ENCODE measurements around the gene REEP3. TPM values are rescaled to one million over a fixed set of nuclear protein-coding genes. Genes with fewer than 3 reads are reported as not detected.

REEP3 gene
- total RNA-seq, 1 donor from 2014 or later: 17.9 TPM

DNA sequence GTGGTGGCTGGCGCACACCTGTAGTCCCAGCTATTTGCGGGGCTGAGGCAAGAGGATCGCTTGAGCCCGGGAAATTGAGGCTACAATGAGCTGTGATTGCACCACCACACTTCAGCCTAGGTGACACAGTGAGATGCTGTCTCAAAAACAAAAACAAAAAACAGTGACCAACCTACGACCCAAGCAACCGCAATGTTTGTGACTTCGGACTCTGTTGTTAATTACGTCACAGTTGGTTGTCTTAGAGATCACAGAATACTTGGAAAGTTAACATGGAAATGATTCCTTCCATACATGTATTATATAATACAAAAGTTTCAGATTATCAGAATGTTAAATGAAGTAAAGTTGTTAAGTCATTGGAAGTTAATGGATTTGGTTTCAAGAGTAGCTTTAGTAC is 106.2 kb downstream of the REEP3 start:
- DNase-seq (ENCODE audit: low spot score in 2 of 2) (no peak), FAIRE-seq (no peak)

- no peak for DNase-seq (ENCODE audit: low spot score in 2 of 2)
- no peak for FAIRE-seq
Observed at GRCh38 chr10:63627881-63628296, 106.7 kb downstream of the REEP3 start.

DNA sequence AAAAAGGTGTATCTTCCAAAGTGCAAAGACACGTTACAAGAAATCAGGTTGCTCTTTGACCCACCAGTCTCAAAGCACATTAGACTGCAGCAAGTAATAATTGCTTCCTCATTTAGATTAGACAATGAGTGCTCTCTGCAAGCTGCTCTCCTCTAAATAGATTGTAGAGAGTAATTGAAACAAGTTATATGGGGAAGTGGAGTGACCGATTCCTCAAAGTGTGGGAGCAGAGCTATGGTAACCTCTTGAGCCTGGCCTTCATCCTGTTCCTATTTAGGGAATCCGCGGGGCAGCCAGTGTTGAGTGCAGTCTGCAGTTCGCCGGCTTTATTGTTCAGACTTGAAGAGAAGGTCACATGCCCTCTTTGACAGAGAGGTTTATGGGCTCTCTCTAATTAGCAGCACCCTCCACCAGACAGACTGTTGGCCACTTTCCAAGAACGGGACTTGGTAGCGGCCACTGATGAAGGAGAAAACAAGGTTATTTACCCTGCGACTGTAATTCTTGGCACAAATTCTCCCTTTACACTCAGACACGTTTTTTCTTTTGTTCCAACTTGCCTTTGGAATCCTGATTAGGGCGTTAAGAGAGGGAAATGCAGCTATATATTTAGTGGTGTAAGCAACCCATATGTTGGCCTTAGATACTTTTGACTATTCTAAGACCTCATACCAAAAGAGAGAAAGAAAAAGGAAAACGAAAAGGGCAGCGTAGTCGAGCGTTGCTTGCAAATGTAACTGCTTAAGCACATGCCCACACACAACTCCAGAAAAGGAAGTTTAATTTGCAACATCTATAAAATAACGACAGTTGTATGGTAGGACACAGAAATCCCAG is 107.5 kb downstream of the REEP3 start:
- DNase-seq (ENCODE audit: low spot score in 2 of 2): peak; percentile 41 to 54
- FAIRE-seq: no peak

GRCh38 chr10:63629363-63630084 is 108.3 kb downstream of the REEP3 start:
- FAIRE-seq: no peak
- peak; percentile 67 to 68 for DNase-seq (ENCODE audit: low spot score in 2 of 2)

GRCh38 chr10:63630085-63630930 is 109.1 kb downstream of the REEP3 start:
- peak; percentile 70 for DNase-seq (ENCODE audit: low spot score in 2 of 2)
- no peak for FAIRE-seq

DNA sequence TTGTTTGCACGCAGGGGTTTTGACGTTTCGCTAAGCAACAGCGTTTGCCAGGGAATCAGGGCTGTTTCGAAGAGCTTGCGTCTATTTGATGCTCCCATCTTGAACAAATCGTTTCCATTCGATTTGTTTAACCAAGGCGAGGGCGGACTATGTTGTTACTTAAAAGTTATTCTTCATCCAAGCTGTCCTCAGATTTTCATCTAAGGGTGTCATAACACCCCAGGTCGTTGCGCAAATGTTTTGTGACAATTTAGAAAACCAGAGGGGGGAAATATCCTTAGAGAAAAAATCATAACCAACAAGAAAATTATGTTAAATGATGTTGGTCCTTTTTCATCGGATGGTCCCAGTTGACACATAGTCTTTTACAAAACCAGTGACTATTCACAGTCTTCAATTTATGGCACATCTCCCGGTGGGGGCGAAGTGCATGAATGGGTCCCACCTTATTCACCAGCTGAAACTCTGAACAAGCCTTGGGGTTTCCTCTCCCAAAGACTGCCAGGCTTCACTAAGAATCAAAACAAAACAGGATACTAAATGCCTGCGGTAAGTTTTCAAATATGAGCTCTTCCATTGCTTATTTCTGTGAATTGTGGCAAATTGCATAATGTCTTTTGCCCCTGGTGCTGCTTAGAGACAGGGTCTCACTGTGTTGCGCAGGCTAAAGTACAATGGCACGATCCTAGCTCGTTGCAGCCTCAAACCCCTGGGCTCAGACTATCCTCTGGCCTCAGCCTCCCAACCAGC is 109.9 kb downstream of the REEP3 start:
- DNase-seq (ENCODE audit: low spot score in 2 of 2) (no peak), FAIRE-seq (no peak)

DNA sequence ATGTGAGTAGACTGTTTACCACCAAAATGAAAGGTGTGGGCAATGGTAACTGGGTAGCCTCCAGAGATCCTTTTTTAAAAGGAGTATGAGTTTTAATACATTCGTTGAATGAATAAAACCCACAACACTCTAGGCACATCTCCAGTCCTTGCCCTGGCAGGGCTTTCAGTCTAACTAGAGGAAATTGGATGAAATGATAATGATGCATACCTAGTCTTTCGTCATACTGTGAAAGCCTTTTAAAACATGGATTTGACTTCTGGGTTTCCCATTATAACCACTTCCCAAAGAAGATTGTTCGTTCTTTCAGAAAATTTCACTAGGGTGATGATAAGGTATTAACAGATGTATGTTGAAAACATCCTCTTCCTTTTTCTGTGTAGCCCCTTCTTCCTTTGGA is 110.8 kb downstream of the REEP3 start:
- DNase-seq (ENCODE audit: low spot score in 2 of 2) (no peak), FAIRE-seq (no peak)

DNA sequence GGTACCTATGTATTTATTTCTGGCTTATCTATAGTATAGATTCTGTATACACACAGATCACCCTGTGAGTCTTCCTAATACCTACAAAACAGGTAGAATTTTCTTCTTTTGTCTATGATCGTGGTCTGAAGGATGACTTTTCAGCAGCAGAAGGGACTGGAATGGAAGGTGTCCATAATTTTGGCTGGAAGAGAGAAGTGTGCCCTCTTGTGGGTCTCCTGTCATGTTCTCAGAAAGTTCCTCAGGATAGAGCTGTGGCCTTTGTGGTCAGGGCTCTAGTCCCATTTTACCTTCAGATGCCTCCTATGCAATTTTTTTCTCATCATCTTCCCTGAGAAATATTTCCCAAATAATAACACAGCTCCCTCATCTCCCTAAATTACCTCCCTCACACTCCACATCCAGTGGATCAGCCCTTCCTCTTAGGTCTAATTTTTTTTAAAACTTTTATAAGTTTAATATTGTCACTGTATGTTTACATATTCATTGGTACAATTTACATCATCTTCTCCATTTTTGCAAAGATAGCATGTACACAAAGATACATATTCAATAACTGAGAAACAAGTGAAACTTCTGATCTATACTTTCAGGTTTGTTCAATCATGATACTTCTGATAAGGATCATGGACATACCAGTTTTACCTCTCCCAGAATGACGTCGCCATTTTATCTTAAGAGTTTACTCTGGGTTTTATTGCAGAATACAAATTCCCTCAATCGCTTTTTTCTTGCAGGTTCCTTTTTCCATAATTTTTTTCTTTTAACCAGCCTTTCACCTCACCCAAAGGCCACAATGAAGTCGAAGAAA is 112.7 kb downstream of the REEP3 start:
- FAIRE-seq (no peak), DNase-seq (ENCODE audit: low spot score in 2 of 2) (peak; percentile 33 to 36)

- DNase-seq (ENCODE audit: low spot score in 2 of 2) (no peak), FAIRE-seq (no peak)
Observed at GRCh38 chr10:63634488-63635065, 113.4 kb downstream of the REEP3 start.

GRCh38 chr10:63636812-63637211 is 115.6 kb downstream of the REEP3 start:
- DNase-seq (ENCODE audit: low spot score in 2 of 2): no peak
- no peak for FAIRE-seq

GRCh38 chr10:63637901-63638327 is 116.7 kb downstream of the REEP3 start:
- DNase-seq (ENCODE audit: low spot score in 2 of 2): no peak
- no peak for FAIRE-seq

- FAIRE-seq (no peak), DNase-seq (ENCODE audit: low spot score in 2 of 2) (no peak)
Observed at GRCh38 chr10:63641366-63641765, 120.2 kb downstream of the REEP3 start.

GRCh38 chr10:63641799-63642198 is 120.6 kb downstream of the REEP3 start:
- FAIRE-seq: no peak
- DNase-seq (ENCODE audit: low spot score in 2 of 2): no peak

DNA sequence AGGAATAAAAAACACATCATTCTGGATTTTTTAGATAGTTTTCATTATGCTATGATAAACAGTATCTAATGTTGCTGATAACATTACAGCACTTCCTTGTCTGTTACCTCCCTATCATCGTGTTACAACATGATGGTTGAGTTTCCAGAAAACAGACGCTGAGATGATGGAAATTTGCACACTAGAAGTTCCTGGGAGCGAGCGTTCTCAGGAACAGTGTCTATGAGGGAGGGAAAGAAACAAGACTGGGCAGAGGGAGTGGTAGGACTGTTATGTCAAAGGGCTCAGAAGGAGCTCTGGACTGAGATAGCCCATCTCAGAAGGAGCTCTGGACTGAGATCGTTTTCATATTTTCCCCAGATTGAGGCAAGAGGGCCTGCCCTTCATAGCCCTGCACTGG is 121.6 kb downstream of the REEP3 start:
- no peak for FAIRE-seq
- DNase-seq (ENCODE audit: low spot score in 2 of 2): no peak

- DNase-seq (ENCODE audit: low spot score in 2 of 2): no peak
- no peak for FAIRE-seq
Observed at GRCh38 chr10:63644418-63645142, 123.4 kb downstream of the REEP3 start.

DNA sequence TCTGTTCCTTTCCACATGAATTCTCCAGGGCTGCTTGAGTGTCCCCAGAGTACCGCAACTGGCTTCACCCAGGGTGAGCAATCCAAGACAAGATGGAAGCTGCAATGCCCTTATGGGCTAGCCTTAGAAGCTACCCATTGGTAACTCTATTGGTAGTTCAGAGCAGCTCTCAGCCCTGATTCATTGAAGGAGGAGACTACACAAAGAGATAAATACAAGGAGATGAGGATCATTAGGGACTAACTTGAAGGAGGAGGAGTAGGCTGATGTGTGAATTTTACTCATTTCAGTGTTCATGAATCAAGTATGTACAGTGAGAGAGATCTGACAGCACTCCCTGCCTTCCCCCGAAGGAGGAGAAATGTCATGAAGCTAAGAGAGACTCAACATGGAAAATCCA is 124.0 kb downstream of the REEP3 start:
- DNase-seq (ENCODE audit: low spot score in 2 of 2): no peak
- FAIRE-seq: no peak

DNA sequence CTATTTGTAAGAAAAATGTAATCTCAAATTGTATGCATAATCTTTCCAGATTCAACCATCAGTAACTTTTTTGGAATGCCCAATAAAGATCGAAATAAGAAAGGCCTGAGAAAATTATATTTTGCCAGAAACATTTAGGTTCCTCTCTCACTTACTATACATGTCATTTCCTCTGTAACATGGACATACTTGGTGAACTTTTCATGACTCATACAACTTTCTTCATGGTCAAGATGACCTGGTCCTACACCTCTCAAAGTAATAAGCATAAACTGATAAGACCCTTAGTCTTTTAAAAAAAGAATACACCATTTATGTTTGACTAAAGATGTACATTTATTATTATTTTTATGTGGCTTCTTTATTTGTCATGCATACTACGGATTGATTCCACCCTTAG is 125.3 kb downstream of the REEP3 start:
- FAIRE-seq: no peak

GRCh38 chr10:63651864-63652263 is 130.7 kb downstream of the REEP3 start:
- no peak for FAIRE-seq

More for the DNA sequence above, 125.3 kb downstream of the REEP3 start:
- DNase-seq (ENCODE audit: low spot score in 2 of 2): no peak

More at GRCh38 chr10:63651864-63652263, 130.7 kb downstream of the REEP3 start:
- no peak for DNase-seq (ENCODE audit: low spot score in 2 of 2)

Data from frontal cortex (tissue), 4 donors.